ENCODE results near the gene DAGLA. TPM values are rescaled to one million over a fixed set of nuclear protein-coding genes. Genes with fewer than 3 reads are reported as not detected.

DAGLA gene
- total RNA-seq, 1 experiment from 2014 or later: 0.52 TPM

DNA sequence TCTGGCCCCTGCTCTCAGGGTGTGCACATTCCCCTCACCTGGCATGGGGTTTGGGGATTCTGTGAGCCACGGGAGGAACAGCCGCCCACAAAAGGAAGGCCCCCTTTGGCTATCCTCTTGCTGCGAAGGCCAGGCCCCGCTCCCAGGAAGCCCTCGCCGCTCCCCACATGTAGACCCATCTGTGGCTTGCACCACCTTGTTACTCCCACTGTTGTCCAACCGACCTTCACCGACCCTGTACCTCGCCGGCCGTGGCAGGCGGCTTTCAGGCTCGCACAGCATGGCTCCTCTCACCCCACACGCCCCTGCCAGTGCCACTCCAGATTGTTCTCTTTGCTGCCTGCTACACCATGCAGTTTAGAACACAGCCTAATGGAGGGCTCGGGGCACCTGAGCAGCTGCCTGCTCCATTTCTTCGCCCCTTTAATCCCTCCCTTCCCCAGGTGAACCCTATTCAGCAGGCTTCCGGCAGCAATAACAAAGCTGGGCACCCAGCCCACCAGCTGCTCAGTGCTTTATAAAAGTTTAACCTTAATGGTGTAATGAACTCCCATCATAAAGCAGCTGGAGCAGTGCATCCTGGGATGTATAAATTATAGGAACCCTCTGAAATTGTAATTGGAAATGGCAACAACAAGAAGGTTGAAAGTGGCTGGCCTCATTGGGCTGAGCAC, 10.7 kb downstream of the DAGLA start:
- no peak for DNase-seq (ENCODE audit: extremely low read depth, low read depth)

DNA sequence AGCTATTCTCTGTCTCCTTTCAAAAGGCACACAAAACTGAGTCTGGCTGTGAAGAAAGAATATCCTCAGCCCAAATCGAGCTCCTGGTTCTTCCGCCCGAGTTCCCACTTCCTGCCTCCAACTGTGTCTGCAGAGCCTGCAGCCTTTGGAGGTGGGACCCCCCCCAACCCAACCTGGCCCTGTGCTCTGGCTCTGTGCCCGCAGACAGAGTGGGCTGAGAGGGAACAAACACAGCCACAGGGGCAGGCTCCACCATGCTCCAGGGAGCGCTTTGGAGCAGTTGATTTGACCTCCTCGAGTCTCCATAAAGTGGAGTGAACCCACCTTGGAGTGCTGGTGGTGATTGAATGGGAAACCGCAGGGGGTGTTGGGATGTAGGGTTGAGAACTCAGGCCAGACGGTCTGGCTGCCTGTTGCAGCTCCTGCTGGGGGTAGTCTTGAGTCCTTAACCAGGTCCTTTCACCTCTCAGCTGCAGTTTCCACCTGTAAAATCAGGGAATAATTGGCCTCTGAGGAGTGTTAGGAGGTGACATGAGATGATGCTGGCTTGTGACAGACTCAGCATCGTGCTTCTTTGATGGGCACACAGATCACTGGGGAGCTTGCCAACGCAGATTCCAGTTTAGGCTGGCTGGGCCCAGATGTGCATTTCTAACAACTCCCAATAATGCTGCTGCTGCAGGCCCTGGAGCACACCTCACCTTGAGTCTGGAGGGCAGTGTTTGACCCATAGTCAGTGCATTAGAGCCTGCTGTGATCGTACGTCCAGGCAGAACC, 11.4 kb downstream of the DAGLA start:
- no peak for DNase-seq (ENCODE audit: extremely low read depth, low read depth)

DNA sequence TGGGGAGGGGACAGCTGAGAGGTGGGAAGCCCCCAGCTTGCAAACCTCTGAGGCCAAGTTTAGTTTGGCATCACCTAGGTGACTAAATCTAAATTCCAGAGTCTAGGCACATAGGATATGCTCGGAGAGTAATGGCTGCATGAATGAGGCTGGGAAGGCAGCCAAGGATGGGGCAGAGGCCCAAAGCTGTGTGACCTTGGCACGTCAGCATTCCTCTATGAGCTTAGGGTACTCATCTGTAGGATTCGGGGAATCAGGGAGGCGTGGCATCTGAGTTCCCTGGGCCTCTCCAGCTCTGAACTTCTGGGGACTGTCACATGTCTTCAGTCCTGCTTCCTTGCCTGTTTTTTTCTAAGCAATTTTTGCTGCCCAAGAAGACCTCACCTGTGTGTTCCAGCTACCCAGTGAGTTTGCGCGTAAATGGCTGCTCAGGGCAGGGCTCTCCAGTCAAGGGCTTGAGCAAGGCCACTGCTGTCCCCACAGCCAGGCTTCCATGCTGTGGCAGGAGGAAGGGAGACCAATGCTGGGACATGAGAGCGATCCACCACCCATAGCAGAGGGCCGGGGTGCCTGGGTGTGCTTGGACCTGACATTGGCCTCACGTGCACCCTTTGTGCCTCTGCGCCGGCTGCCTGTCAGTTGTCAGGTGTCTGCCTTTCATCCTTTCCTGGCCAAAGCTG, 13.9 kb downstream of the DAGLA start:
- no peak for DNase-seq (ENCODE audit: extremely low read depth, low read depth)

DNA sequence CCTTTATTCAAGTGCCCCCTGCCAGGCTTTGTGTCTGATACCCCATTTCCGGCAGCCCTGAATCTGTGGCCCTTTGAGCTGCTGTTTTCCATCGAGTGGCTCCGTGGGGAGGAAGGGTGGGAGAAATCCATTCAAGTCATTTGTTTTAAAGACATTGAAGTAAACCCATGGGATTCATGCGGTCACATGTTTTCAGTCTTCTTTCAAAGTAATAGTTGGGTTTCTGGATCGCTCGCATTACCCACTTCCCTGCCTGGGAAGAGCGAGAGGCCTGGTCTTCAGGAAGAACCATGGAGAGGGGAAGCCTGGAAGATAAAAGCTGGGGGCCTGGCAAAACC, 14.4 kb downstream of the DAGLA start:
- no peak for DNase-seq (ENCODE audit: extremely low read depth, low read depth)

DNA sequence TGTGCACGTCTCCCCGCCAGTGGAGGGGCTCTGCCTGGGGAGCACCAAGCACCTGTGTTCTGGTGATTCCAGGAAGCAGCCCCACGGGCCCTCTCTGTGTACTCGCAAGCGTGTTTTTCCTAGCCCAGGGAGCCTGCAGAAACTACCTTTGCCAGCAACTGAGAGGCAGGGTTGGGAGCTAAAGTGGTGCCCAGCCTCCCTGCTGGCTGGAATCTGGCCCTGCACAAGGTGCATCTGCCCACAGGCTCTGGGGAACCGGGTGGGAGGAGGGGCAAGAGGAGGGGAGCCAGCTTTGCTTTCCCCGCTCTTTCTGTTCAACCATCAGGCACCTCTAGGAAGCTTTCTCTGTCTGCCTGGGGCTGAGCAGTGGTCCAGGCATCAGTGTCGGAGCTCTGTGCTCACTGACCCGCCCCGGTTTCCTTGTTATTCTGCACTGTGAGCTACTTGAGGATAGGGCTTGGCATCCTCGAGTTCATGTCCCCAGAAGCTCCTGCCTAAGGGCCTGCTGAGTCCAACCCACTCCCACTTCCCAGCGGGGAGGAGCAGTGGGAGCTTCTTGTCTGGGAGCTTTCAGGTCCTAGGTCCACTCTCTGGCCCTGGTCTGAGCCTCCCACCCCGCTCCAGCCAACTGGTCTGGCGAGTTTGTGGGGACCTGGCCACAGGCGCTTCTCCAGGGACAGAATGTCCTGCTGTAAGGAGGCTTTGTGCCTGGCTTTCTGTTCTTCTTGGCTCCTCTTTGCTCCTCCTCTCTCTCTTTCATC, 14.9 kb downstream of the DAGLA start:
- no peak for DNase-seq (ENCODE audit: extremely low read depth, low read depth)

DNA sequence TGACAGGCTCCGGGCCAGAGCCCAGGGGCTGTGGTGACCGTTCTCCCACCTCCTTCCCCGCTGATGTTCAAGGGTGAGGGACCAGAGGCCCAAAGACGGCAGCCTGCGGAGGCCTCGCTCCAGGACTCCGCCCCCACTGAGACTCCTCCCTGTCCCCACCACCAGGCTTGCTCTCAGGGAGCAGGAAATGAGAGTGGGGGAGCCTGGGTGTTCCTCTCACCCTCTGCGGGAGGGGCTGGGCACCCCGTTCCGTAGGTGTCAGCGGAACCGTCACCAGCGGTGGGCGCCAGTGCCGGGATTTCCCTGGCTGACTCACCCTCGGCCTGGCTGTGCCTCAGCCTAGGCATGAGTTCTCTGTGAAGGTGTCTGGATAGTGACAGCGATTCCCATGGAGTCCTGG, 15.7 kb downstream of the DAGLA start:
- DNase-seq (ENCODE audit: extremely low read depth, low read depth): no peak

DNA sequence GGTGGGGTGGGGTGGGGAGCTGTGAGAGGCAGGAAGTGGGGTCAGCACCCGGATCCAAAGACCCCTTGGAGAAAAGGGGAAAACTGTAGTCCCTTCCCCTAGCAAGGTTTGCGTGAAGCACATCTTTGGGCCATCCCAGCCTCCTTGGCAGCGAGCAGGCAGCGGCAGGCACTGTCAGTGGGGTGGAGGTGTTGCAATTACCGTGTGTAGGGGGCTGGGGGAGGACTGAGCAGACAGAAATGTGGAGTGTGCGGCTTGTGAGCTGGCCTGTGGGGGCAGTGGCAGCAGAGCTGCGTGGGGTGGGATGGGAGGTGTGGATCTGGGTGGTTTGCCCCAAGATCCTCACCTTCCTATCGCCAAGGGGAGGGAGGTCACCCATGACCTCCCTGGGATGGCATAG, 16.4 kb downstream of the DAGLA start:
- no peak for DNase-seq (ENCODE audit: extremely low read depth, low read depth)

DNA sequence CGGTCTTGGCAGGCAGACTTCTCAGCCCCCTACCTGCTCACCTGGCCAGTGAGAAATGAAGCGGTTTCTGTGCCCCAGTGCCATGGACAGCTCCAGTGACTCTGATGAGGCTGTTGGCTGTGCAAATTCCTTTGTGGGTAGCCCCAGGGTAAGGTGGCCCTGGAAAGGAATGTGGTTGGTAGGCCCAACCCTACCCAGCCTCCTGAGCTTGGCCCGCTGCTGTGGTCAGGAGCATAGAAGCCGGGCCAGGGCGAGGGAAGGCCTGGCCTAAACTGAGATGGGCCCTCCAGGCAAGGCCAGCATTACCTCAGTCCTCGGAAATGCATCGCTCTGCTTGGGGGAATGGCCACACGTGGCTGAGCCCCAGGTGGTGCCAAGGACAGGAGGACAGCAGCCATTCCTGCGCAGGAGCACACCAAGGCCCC, 16.9 kb downstream of the DAGLA start:
- no peak for DNase-seq (ENCODE audit: extremely low read depth, low read depth)

DNA sequence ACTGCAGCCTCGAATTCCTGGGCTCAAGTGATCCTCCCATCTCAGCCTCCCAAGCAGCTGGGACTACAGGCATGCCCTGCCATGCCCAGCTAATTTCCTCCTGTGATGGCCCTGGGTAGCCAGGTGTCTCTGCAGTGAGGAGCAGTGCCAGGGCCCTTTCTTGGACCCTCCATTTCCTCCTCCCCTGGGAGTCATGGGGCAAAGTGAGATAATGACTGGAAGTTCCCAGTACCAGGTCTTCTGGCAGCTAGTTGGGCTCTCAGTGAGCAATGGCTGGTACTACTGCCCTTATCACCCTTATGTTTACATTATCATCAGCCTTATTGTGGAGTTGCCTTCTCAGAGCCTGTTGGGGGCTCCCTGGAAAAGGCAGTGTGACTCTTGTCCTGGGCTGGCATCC, 17.6 kb downstream of the DAGLA start:
- DNase-seq (ENCODE audit: extremely low read depth, low read depth): no peak

DNA sequence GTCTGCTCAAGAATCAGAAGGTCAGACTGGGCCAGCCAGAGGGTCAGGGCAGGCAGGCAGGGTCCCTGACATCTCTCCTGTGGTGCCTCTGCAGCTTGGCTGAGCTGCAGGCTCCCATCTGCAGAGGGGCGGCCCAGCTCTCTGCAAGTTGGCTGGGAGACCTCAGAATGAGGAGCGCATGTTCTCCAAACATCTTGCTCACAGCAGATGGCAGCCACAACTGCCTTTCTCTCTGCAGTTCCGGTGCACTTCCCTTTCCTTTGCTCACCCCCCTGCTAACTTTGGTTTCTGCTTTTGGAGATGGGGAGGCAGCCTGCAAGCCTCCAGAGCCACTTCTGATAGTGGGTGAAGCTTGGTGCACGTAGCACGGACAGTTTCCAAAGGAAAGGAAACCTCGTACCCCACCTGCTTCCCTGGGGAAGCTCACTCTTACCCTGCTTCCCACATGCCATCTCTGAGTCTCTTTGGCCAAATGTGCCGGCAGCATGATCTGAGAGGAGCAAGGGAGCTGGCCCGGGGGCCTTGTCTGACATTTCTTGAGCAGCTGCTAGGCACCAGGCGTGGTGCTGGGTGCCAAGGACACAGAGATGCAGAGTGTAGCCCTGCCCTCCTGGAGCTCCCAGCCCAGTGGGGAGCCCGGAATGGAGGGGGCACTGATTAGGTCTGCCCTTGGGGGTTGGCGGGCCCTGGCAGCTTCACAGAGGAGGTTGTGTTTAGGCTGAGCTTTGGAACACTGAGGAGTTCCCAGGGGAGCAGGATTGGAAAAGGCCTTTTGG, 18.2 kb downstream of the DAGLA start:
- no peak for DNase-seq (ENCODE audit: extremely low read depth, low read depth)

DNA sequence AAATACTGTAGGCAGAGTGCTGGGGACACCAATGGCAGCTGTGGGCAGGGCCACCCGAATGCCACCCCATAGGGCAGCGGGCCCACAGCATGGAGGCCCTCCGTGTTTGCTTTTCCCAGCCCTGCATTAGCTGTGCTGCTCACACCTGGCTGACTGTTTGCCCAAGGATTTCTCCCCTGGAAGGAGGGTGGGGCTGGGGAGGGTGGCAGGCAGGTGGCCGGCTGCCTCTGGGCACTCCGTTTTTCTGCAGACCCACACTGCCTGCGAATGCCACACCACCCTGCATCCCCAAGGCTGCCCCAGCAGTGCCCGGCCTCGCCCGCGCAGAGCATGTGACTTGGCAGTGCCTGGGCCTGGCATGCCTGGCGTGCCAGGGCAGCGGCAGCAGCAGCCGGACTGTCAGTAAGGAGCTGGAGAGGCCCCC, 19.6 kb downstream of the DAGLA start:
- no peak for DNase-seq (ENCODE audit: extremely low read depth, low read depth)

DNA sequence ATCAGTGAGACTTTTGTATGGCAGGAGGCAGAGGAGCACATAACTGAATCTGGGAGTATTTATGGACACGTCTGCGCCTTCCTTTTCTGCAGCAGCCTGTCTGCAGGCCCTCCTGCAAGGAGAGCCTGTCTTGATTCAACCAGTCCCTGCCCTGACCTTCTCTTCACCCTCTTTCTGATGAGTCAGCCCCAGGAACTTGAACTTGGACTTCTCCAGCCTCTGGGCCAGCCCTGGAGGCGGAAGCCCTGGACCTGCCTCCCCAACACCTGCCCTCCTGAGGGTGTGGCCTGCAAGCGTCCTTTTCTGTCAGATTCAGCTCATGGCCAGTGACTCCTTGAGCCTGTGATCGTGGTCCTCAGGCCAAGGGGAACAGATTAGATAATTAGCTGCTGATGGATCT, 20.0 kb downstream of the DAGLA start:
- no peak for DNase-seq (ENCODE audit: extremely low read depth, low read depth)

DNA sequence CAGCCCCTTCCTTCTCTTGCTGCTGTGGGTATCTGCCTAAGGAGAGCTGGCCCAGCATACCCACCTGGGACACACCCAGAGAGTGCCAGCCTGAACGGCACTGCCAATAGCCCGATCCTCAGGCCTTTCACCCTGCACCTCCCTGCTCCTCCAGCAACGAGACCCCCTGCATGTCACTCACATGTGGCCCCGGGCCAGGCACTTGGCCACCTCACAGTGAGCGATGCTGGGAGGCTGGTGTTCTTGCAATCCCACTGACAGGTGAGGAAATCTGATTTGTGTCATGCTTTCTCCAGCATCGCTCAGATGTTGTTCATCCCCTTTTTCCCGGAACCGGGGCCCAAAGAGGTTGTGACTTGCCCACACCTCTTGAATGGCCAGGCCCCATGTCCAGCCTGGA, 20.5 kb downstream of the DAGLA start:
- DNase-seq (ENCODE audit: extremely low read depth, low read depth): no peak

DNA sequence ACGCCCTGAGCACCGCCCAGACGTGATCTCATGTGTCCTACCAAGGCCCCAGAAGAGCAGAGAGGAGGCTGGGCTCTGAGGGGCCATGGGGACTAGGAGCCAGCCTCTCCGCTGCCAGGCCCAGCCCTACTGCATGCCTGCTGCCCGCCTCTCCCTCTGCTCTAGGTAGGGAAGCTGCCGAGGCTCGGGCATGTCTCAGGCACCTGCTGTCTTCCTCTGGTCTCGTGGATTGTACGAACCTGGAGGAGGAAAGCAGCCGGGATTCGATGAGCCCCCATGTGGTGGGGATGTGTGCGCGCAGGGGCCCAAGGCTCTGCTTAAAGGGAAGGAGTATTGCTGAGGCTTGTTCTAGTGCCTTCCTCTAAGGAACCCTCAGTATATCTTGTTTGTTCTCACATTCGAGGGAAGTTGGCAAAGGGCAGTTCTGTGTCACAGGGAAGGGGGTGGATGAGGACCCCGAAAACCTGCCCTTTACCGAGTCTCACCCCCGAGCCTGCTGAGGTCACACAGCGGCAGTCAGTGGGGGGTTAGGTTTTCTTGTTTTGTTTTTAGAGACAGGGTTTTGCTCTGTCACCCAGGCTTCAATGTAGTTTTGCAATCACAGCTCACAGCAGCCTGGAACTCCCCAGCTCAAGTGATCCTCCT, 21.2 kb downstream of the DAGLA start:
- no peak for DNase-seq (ENCODE audit: extremely low read depth, low read depth)

DNA sequence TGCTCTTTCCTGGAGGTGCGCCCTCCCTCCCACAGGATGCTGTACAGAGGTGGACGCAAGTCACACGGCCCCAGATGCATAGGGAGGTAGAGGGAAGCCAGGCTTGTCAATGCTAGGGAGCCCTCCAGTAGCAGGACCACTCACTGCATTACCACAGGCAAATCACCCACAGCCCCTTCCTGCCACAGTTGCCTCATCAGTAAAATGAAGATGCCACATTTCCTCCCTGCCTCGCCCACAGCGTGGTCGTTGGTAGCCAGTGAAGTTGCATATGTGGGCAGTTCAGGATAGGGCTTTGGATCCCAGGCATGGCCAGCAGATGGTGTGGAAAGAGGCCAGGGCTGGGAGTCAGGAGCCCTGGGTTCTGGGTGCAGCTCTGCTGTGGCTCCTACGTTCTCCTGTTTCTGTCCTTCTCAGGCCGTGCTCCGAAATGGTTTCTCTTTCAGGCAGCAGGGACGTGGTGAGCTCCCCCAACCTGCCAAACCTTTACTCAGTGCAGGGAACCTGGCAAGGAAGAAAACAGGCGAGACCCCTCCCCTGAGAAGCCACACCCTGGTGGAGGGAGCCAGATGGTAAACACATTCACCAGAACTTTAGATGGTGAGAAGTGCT, 22.6 kb downstream of the DAGLA start:
- DNase-seq (ENCODE audit: extremely low read depth, low read depth): no peak

DNA sequence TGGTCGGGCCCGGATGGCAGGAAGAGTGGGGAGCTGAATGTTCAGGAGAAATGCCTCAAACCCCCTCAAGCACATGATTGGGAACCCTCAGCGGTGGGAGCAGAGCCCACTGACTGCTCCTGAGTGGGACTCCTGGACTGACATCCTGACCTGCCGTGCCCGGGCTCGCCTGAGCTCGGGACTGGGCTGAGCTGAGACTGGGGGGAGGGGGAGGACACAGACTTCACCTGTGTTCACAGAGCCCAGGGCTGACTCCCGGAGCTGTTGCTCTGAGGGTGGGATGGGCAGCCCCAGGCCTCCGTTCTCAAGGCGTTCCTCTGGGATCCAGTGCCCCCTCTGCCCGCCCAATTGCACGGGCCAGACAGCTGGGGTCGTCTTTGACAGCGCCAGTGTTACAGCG, 24.6 kb downstream of the DAGLA start:
- no peak for DNase-seq (ENCODE audit: extremely low read depth, low read depth)

DNA sequence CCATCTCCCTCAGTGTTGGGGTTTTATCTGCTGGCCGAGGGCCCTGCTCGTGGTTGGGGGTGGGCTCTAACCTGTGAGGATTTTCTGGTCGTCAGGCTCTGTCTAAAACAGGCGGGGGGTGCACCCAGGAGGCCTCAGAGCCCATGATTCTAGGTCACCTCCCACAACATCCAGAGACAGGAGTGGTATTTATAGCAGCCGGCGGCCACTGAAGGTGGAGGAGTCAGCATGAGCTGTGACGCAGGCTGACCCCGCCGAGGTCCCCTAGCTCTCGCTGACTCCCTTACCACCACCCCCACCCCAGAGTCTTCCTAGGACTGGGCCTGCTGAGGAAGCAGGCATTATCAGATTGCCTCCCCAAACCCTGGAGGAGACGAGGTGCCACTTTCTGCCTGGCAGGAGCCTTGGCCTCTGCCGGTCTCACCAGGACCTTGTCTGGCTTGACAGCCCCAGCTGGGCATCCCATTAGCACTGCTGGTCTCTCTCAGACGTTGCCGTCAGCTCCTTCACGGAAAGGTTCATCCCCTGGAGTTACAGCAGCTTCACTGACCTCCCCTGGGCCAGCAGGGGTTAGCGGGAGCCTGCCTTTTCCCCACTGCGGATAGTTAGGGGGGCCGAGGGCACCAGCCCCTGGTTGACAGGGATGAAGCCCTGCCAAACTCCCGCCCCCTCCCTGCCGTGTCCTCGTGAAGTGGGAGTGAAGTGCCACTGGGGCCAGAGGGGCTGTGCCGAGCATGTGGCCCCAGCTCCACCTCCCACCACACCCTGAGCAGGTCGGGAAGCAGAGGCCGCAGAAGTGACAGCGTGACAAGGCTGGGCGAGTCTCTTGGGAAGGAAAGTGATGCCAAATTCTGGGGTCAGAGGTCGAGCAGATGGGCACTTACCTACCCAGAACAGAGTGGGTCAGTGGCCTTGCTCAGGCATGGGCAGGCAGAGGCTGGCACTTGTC, 26.5 kb downstream of the DAGLA start:
- DNase-seq (ENCODE audit: extremely low read depth, low read depth): no peak

DNA sequence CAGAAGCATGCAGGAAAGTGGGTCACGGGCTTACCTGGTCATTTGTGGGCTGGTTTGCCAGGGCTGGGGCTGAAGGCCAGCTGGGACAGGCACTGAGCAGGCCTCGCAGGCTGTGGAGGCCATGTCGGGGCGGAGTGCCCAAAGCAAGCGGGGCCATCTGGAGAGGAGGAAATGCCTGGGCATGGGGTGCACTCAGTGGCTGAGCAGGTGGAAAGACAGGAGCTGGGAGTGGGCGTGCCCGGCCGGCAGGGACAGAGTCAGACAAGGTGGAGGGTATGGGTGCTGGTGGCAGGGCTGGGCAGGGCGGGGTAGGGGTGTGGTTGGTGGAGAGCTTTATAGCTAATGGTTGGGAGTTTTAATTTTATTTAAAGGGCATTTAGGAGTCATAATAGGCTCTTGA, 27.4 kb downstream of the DAGLA start:
- no peak for DNase-seq (ENCODE audit: extremely low read depth, low read depth)

Data from NCI-H460 (cell line).